Erythroblast (primary cell): ENCODE results near the gene SPDYC.

ENCODE experiments used
- GATA1 ChIP-seq: IDR thresholded peaks from 2 replicates; pipeline ENCODE4 v1.6.1; 2011; ENCODE audit warnings: low read depth, mild to moderate bottlenecking, control low read depth, low read length, moderate library complexity
- POLR2A ChIP-seq: IDR thresholded peaks from 2 replicates; pipeline ENCODE4 v1.6.1; 2011; ENCODE audit warnings: mild to moderate bottlenecking, low read length

GRCh38 chr11:65187971-65188461 lies 18.0 kb downstream of the SPDYC start:
- TF ChIP-seq POLR2A: no peak
- no peak for TF ChIP-seq GATA1
